ENCODE measurements around the gene THBS2.

The THBS2 gene

GRCh38 chr6:169166896-169167580, 86.6 kb downstream of the THBS2 start:
- Histone ChIP-seq H3K9ac (ENCODE audit: low read depth, low read length) (no peak overlapping the region), H3K27ac (ENCODE audit: low read length) (no peak overlapping the region), H3K4me3 (ENCODE audit: low read length) (no peak overlapping the region), H3K9me3 (ENCODE audit: insufficient read depth, low read depth, low read length) (no peaks in the 10 kb centered on the region; the same call in 1 of the 2 replicates), H3K27me3 (ENCODE audit: insufficient read depth, low read length) (no peaks in the 10 kb centered on the region), H3K36me3 (ENCODE audit: insufficient read depth, low read depth, low read length) (no peaks in the 10 kb centered on the region), H3K4me1 (ENCODE audit: insufficient read depth, low read length) (no peaks in the 10 kb centered on the region)
